Caco-2 (cell line): ENCODE results near the gene LOXL3. TPM values are rescaled to one million over a fixed set of nuclear protein-coding genes. Genes with fewer than 3 reads are reported as not detected.

Experiments used
- BruUV-seq: library from RNA; stranded (reverse); fragments of 400-500 nt; replicated peaks from 2 replicates; lab custom pipeline; 2021; lab: Mats Ljungman, UMichigan
- CTCF ChIA-PET: fragments of 300-600 bp; sonication (Branson Sonifier 250); formaldehyde crosslinking; loops from one replicate; lab custom pipeline; 2022; ENCODE audit warnings: antibody characterized with exemption; lab: Charles Lee
- POLR2A ChIA-PET: fragments of 300-600 bp; sonication (Branson Sonifier 250); formaldehyde crosslinking; loops from one replicate; lab custom pipeline; 2022; ENCODE audit warnings: antibody characterized with exemption; lab: Charles Lee
- DNase-seq, 2 experiments: peaks; one replicate each; pipeline versions ENCODE4 v3.0.0 to v3.0.0-alpha.2; 2020 to 2022
- H3K27me3 ChIP-seq: replicated peaks from 2 replicates; pipeline ENCODE4 v1.6.0; 2011; ENCODE audit warnings: low read length; ENCODE audit not compliant: control insufficient read depth, insufficient read depth
- H3K36me3 ChIP-seq: 2 replicates; pipeline ENCODE4 v1.5.1; 2011; ENCODE audit warnings: low read length; ENCODE audit not compliant: control insufficient read depth, insufficient read depth
- H3K4me1 ChIP-seq: fragments of 250-450 bp; sonication (Bioruptor Pico); 2 replicates; pipeline ENCODE4 v1.5.1; 2020; ENCODE audit warnings: mild to moderate bottlenecking
- H3K4me3 ChIP-seq: 2 replicates; pipeline ENCODE4 v1.5.1; 2011; ENCODE audit warnings: low read depth, mild to moderate bottlenecking, control low read depth, low read length
- H3K9me3 ChIP-seq: fragments of 250-450 bp; sonication (Bioruptor Pico); 2 replicates; pipeline ENCODE4 v1.5.1; 2020; ENCODE audit warnings: mild to moderate bottlenecking, moderate library complexity
- H3K27ac Mint-ChIP-seq: one replicate; pipeline ENCODE4 v1.8.0; 2022; ENCODE audit warnings: mixed read lengths; ENCODE audit not compliant: unreplicated experiment
- H3K27me3 Mint-ChIP-seq: one replicate; pipeline ENCODE4 v1.8.0; 2022; ENCODE audit warnings: mixed read lengths; ENCODE audit not compliant: insufficient read depth, unreplicated experiment
- H3K36me3 Mint-ChIP-seq: one replicate; pipeline ENCODE4 v1.8.0; 2022; ENCODE audit warnings: mild to moderate bottlenecking, mixed read lengths; ENCODE audit not compliant: insufficient read depth, unreplicated experiment
- H3K4me1 Mint-ChIP-seq: one replicate; pipeline ENCODE4 v1.8.0; 2022; ENCODE audit warnings: low read depth, mixed read lengths; ENCODE audit not compliant: unreplicated experiment
- H3K4me3 Mint-ChIP-seq: one replicate; pipeline ENCODE4 v1.8.0; 2022; ENCODE audit warnings: mild to moderate bottlenecking, moderate library complexity, mixed read lengths; ENCODE audit not compliant: unreplicated experiment
- H3K9me3 Mint-ChIP-seq: one replicate; pipeline ENCODE4 v1.8.0; 2022; ENCODE audit warnings: mixed read lengths; ENCODE audit not compliant: unreplicated experiment
- intact Hi-C: fragments of 100-400 bp; cut with micrococcal nuclease; formaldehyde crosslinking; loops from one replicate; pipeline ENCODE4 v1.10.0; 2022; ENCODE audit not compliant: unreplicated experiment
- total RNA-seq: library from RNA; stranded (reverse); gene quantifications from 2 replicates; pipeline ENCODE4 v1.2.3, GENCODE V29; 2022
- TF ChIP-seq, protein P1 (sequence below), 2 experiments: fragments of 200-600 bp in 1 of 2; IDR thresholded peaks; 1 replicate in 1 of 2; 2 replicates in 1 of 2; pipeline versions ENCODE4 v1.5.1 to v1.8.0; 2011 to 2022; ENCODE audit warnings: antibody characterized with exemption in 1 of 2, control low read depth in 1 of 2, inconsistent platforms in 1 of 2, low read depth in 1 of 2, low read length in 1 of 2, mild to moderate bottlenecking in 1 of 2, moderate library complexity in 1 of 2; ENCODE audit not compliant: insufficient read depth in 1 of 2, severe bottlenecking in 1 of 2, unreplicated experiment in 1 of 2

LOXL3 gene
- total RNA-seq, 1 experiment from 2014 or later: 13.8 TPM

DNA sequence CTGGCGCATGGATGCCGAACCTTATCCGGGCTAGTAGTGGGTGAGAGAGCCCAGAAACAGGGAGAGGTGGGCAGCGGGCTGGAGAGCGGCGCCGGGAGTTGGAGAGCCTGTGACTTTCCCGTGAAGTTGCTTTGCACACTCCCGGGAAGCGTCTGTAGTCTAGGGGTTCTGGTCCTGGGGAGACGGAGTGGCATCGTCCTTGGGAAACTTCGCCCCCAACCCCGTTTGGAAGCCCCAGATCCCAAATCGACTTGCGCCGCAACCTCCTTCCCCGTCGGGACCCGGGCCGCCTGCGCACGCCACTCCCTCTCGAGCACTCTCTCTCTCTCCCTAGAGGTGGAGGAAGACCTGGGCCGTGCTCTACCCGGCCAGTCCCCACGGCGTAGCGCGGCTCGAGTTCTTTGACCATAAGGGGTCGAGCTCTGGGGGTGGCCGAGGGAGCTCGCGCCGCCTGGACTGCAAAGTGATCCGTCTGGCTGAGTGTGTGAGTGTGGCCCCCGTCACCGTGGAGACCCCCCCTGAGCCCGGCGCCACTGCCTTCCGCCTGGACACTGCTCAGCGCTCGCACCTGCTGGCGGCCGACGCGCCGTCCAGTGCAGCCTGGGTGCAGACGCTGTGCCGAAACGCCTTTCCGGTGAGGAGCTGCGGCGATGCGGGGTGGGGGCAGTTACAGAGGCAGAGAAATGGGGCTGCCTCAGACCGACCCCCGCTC, 1.2 kb upstream of the LOXL3 start:
- intact Hi-C loops: no loop called here

DNA sequence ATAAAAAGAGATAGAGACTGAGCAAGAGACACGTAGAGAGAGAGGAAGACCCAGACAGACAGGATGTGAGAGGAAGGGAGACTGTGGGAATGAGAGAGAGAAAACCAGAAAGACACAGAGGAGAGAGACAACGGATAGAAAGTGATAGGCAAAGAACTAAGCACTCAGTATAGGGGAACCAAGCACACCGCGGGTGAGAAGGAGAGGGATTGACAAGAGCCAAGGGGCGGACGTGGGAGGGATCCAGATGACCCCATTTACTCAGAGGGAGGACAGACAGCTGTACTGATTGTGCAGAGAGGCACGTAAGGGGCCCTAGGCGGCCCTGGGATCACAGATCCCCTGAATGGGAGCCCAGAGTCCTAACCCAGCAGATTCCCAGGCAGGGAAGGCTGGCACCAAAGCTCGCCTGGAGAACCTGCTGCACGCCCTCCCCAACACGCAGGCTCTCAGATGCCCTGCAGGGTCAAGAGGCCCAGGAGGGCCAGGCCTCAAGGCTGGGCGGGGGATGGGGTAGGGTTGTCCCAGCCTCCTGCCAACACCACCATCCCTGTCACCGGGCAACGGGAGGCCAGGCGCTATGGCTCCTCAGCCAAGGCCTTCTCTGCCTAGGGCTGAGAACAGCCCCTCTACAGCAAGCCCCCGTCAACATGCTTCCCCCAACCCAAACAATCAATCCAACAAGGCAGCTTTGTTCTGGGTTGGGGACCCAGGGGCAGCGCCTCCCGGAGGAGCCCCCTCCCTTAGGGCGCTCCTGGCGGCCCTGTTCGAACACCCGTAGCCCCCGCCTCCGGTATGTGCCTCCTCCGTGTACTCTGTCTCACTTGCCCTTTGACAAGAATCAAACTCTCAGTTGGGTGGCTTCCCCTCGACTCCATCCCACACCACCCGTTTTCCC, 579 bp downstream of the LOXL3 start:
- intact Hi-C loops: no loop called here
- CTCF ChIA-PET: interaction anchor here (0.6 kb wide), 1 partner anchor 36 kb away, joined by 3 read pairs; no protein-coding TSS in a partner anchor

More for the DNA sequence above, 1.2 kb upstream of the LOXL3 start:
- Histone ChIP-seq H3K4me1 (peaks cover 28% of the 10 kb centered on the region), H3K27me3 (no peaks in the 10 kb centered on the region), H3K36me3 (no peaks in the 10 kb centered on the region; the same call in 1 of the 2 replicates), H3K9me3 (no peaks in the 10 kb centered on the region), H3K4me3 (no peak overlapping the region)
- no peaks in the 10 kb centered on the region for H3K36me3 Mint-ChIP-seq
- ChIA-PET CTCF (no interaction called here), POLR2A (no interaction called here)
- TF ChIP-seq, protein P1, sequence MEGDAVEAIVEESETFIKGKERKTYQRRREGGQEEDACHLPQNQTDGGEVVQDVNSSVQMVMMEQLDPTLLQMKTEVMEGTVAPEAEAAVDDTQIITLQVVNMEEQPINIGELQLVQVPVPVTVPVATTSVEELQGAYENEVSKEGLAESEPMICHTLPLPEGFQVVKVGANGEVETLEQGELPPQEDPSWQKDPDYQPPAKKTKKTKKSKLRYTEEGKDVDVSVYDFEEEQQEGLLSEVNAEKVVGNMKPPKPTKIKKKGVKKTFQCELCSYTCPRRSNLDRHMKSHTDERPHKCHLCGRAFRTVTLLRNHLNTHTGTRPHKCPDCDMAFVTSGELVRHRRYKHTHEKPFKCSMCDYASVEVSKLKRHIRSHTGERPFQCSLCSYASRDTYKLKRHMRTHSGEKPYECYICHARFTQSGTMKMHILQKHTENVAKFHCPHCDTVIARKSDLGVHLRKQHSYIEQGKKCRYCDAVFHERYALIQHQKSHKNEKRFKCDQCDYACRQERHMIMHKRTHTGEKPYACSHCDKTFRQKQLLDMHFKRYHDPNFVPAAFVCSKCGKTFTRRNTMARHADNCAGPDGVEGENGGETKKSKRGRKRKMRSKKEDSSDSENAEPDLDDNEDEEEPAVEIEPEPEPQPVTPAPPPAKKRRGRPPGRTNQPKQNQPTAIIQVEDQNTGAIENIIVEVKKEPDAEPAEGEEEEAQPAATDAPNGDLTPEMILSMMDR (IDR thresholded peaks at IDR 0.05; ENCODE audit: insufficient read depth in 1 of 2, low read depth in 1 of 2, low read length in 1 of 2, severe bottlenecking in 1 of 2, unreplicated experiment in 1 of 2): no peak
- DNase-seq: no peak
- peaks cover 17% of the 10 kb centered on the region for H3K4me1 Mint-ChIP-seq
- no TSS peak for BruUV-seq
- H3K27me3 Mint-ChIP-seq: no peaks in the 10 kb centered on the region
- no peaks in the 10 kb centered on the region for H3K9me3 Mint-ChIP-seq
- no peak overlapping the region for H3K4me3 Mint-ChIP-seq
- no peak overlapping the region for H3K27ac Mint-ChIP-seq

More for the DNA sequence above, 579 bp downstream of the LOXL3 start:
- Histone ChIP-seq H3K9me3 (no peaks in the 10 kb centered on the region), H3K27me3 (no peaks in the 10 kb centered on the region), H3K4me3 (no peak overlapping the region), H3K36me3 (no peaks in the 10 kb centered on the region; the same call in 1 of the 2 replicates), H3K4me1 (peaks cover 25% of the 10 kb centered on the region)
- no TSS peak for BruUV-seq
- H3K4me1 Mint-ChIP-seq: peaks cover 16% of the 10 kb centered on the region
- H3K4me3 Mint-ChIP-seq: peak overlapping the region; percentile 23
- peaks cover 8% of the 10 kb centered on the region for H3K36me3 Mint-ChIP-seq
- POLR2A ChIA-PET: no interaction called here
- TF ChIP-seq, protein P1 (IDR thresholded peaks at IDR 0.05; ENCODE audit: insufficient read depth in 1 of 2, low read depth in 1 of 2, low read length in 1 of 2, severe bottlenecking in 1 of 2, unreplicated experiment in 1 of 2): no peak
- no peak for DNase-seq
- H3K9me3 Mint-ChIP-seq: no peaks in the 10 kb centered on the region
- H3K27ac Mint-ChIP-seq: peak overlapping the region; percentile 51
- H3K27me3 Mint-ChIP-seq: no peaks in the 10 kb centered on the region
